Measurements from ENCODE around the gene IL1RAP. TPM values are rescaled to one million over a fixed set of nuclear protein-coding genes. Genes with fewer than 3 reads are reported as not detected.

IL1RAP gene
- total RNA-seq, 4 donors from 2014 or later, result 0.80 to 8.6 (median 2.7) TPM

DNA sequence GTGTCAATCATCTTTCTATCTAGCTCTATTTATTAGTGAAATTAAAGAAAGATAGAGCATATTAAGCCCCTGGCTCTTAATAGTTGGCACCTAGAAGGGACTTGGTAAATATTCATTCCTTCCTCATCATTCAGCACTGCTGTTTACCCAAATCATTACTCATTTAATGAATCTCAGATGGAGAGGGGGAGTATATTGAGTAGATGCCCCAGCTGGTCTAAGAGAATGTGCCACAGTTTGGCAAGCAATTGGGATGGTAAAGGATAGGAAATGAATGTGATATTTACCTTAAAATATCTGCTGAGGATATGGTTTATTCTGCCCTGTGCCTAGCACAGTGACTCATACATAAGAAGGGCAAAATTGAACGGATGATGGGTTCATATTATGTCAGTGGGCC lies 6.0 kb downstream of the IL1RAP start:
- TF ChIP-seq CTCF (IDR thresholded peaks at IDR 0.05) (no peak), POLR2A (IDR thresholded peaks at IDR 0.05) (no peak), EP300 (IDR thresholded peaks at IDR 0.05; ENCODE audit: low read depth) (no peak), POLR2AphosphoS5 (IDR thresholded peaks at IDR 0.05) (no peak)
- Histone ChIP-seq H3K27ac (no peak overlapping the region), H3K27me3 (no peaks in the 10 kb centered on the region), H3K4me1 (peaks cover 0 to 5% (median 0%) of the 10 kb centered on the region in 4 donors), H3K9me3 (no peaks in the 10 kb centered on the region), H3K4me3 (no peak overlapping the region), H3K36me3 (no peaks in the 10 kb centered on the region)
- WGBS, 2 donors (ENCODE audit: low coverage in 1 of 2), result 89 to 92% methylated on average over 1 of the region's 1 CpG
- in situ Hi-C loops (cut with MboI; ENCODE audit: low pct_ligation_motif_present in 1 of 4, low pct_unique_long_range_greater_than_20kb in 1 of 4, low sequenced_read_pairs in 3 of 4), result no loop called here
- DNase-seq, result no peak
- intact Hi-C loops (cut with DNase I; ENCODE audit: low total_unique reads), result no loop called here

- no peaks in the 10 kb centered on the region for H3K4me1 ChIP-seq
- H3K36me3 ChIP-seq, result no peaks in the 10 kb centered on the region
- H3K4me3 ChIP-seq, result no peak overlapping the region
- no peak overlapping the region for H3K27ac ChIP-seq
- 73 to 84% methylated on average over 3 of the region's 3 CpGs for WGBS, 2 donors (ENCODE audit: low coverage in 1 of 2)
- in situ Hi-C loops (cut with MboI; ENCODE audit: low pct_ligation_motif_present in 1 of 4, low pct_unique_long_range_greater_than_20kb in 1 of 4, low sequenced_read_pairs in 3 of 4) (no loop called here), intact Hi-C loops (cut with DNase I; ENCODE audit: low total_unique reads) (no loop called here)
- DNase-seq, result no peak
- no peaks in the 10 kb centered on the region for H3K27me3 ChIP-seq
- TF ChIP-seq POLR2AphosphoS5 (IDR thresholded peaks at IDR 0.05) (no peak), POLR2A (IDR thresholded peaks at IDR 0.05) (no peak), CTCF (IDR thresholded peaks at IDR 0.05) (no peak), EP300 (IDR thresholded peaks at IDR 0.05; ENCODE audit: low read depth) (no peak)
- no peaks in the 10 kb centered on the region for H3K9me3 ChIP-seq
Observed at GRCh38 chr3:190521998-190522397, 8.1 kb downstream of the IL1RAP start.

DNA sequence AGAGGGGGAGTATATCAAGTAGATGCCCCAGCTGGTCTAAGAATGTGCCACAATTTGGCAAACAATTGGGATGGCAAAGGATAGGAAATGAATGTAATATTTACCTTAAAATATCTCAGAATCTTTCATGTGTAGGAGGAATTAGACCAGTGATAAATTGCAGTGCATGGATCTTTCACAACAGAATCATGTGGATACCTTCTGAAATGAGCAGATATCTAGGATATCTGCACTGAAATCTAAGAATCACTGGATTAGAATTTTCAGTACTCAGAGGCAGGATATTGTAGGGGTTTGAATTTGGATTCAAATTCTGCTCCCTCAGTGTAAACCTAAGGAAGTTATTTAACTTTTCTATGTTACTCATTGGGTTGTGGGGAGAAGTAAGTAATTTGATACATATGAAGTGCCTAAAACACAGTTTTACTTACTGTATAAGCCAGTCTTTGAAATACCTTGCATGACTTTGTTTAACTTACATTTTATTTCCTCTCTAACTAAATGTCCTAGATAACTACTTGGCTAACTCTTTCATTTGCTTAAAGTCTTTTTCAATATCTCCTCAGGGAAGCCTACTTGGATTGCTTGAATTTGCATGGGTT lies 8.8 kb downstream of the IL1RAP start:
- Histone ChIP-seq H3K27ac (no peak overlapping the region), H3K4me1 (no peaks in the 10 kb centered on the region), H3K36me3 (no peaks in the 10 kb centered on the region), H3K4me3 (no peak overlapping the region), H3K9me3 (no peaks in the 10 kb centered on the region), H3K27me3 (no peaks in the 10 kb centered on the region)
- in situ Hi-C loops (cut with MboI; ENCODE audit: low pct_ligation_motif_present in 1 of 4, low pct_unique_long_range_greater_than_20kb in 1 of 4, low sequenced_read_pairs in 3 of 4) (no loop called here), intact Hi-C loops (cut with DNase I; ENCODE audit: low total_unique reads) (no loop called here)
- TF ChIP-seq CTCF (IDR thresholded peaks at IDR 0.05) (no peak), EP300 (IDR thresholded peaks at IDR 0.05; ENCODE audit: low read depth) (no peak), POLR2AphosphoS5 (IDR thresholded peaks at IDR 0.05) (no peak), POLR2A (IDR thresholded peaks at IDR 0.05) (no peak)
- no peak for DNase-seq

- H3K36me3 ChIP-seq, result no peaks in the 10 kb centered on the region
- in situ Hi-C loops (cut with MboI; ENCODE audit: low pct_ligation_motif_present in 1 of 4, low pct_unique_long_range_greater_than_20kb in 1 of 4, low sequenced_read_pairs in 3 of 4) (loop anchor here in 1 of 4 donors (25.0 kb wide), 1 partner anchor 88 kb away; the partner anchor contains the start of gene TMEM207), intact Hi-C loops (cut with DNase I; ENCODE audit: low total_unique reads) (no loop called here)
Observed at GRCh38 chr3:190524942-190525341, 11.1 kb downstream of the IL1RAP start.

More at GRCh38 chr3:190524942-190525341, 11.1 kb downstream of the IL1RAP start:
- 89 to 100% methylated on average over 1 of the region's 1 CpG for WGBS, 2 donors (ENCODE audit: low coverage in 1 of 2)
- DNase-seq, result no peak
- no peaks in the 10 kb centered on the region for H3K27me3 ChIP-seq
- H3K4me3 ChIP-seq, result no peak overlapping the region
- H3K4me1 ChIP-seq, result no peaks in the 10 kb centered on the region
- H3K27ac ChIP-seq, result no peak overlapping the region
- H3K9me3 ChIP-seq, result no peaks in the 10 kb centered on the region
- TF ChIP-seq POLR2A (IDR thresholded peaks at IDR 0.05), result no peak
- TF ChIP-seq CTCF (IDR thresholded peaks at IDR 0.05), result no peak
- TF ChIP-seq POLR2AphosphoS5 (IDR thresholded peaks at IDR 0.05), result no peak
- TF ChIP-seq EP300 (IDR thresholded peaks at IDR 0.05; ENCODE audit: low read depth), result no peak
